ENCODE results near the gene CBX6.
A peak's percentile ranks its signal among the peaks of the same experiment; 100 is the strongest.

The CBX6 gene

DNA sequence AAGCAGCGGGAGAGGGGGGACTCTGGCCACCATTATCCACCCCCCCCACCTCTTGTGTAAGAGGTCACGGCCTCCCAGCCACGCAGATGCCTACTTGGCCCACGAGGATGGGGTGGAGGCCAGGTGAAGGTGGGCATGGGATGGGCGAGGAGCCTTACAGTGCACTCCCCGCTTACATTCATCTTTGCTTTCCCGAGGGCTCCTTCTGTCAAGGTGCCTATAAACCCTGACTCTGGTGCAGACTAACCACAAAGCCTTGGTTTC lies 41.2 kb downstream of the CBX6 start:
- no peak for DNase-seq
- intact Hi-C loops (cut with DNase I) = no loop called here

DNA sequence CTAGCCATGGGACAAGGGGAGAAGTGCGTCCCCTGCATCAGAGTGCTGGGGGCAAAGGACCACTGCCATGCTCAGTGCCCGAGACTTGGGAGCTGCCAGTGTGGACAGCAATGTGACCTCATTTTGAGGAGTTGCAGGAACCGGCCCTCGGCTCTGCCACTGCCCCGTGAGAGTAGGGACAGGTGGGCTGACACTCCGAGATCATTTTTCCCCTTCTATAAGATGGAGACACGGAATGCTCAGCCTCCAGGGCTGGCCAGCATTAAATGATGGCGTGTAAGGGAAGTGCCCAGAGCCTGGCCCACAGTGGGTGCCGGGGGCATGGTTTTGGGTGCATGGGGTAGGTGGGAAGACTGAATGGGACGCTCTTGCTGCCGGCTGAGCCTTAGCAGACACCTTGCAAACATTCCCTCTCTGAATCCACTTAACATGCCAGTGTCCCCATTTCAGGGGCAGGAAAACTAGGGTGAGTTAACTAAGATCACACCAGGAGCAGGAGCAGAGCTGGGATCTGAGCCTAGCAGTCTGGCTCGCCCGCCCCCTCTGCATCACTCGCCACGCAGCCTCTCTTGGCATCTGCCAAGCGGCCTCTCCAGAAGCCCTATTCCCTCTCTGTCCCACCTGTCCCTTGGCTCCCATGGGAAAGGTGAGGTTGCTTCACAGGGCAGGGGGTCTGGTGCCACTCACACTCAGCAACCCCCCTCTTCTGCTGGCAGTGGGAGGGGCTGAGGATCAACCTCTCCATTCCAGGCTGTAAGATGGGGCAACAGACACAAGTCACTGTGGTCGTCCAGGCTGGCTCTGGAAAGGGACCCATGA lies 41.8 kb downstream of the CBX6 start:
- intact Hi-C loops (cut with DNase I) = no loop called here
- DNase-seq = no peak

DNA sequence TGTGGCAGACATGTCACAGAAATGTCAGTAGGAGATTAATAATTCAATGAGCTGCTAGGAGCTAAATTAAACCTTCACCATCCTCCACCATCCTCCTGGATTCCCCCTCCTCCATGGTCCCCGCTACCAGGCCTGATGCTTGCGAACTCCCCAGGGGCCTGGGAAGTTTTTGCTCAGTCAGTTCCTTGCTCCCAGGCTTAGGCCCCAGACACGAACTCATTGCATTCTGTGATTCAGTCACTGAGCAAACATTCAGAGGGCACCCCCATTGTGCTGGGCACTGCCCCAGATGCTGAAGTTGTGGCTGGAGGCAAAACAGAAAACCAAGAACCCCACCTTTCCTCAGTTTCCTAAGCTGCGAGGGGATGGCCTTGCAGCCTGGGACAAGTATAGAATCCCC lies 42.5 kb downstream of the CBX6 start:
- intact Hi-C loops (cut with DNase I) = no loop called here
- no peak for DNase-seq

DNA sequence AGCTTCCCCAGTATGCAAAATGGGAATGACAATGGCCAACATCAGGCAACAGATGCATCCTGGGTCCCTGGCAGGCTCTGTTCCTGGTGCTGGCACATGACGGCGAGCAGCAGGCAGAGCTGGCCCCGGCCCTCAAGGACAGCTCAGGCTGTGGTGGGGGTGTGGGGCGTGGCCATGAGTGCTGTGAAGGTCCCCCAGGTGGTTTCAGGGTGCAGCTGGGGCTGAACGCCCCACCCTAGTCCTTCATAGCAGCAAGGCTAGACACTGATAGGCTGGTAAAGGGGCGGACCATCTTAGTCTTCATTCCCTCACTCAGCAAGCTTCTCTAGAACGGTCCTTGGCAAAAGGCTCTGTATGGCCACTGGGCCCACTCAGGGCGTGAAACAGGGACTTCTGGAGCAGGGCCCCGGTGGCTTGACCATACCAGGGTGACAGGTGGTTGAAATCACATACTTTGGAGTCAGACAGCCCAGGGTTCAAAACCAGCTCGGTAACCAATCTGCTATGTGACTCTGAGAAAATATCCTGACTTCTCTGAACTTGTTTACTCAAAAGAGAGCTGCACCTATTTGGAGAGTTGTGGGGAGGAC lies 43.3 kb downstream of the CBX6 start:
- intact Hi-C loops (cut with DNase I) = no loop called here
- DNase-seq = no peak

DNA sequence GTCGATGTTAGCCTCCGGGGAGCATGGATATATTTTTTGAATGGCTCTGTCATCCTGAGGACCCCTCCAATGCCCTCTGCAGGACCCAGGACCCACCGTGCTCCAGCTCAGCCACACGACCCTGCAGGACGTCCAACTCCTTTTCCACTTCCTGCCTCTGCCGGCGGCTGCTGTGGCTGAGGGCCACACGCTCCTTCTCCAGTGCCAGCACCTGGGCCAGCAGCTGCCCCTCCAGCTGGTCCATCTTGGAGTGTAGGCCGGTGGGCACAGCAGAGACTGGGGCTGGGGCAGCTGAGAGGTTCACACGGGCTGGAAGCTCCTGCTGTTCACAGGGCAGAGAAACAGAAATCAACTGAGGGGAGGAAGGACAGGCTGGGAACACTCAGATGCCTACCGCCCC lies 43.8 kb downstream of the CBX6 start:
- intact Hi-C loops (cut with DNase I) = no loop called here

DNA sequence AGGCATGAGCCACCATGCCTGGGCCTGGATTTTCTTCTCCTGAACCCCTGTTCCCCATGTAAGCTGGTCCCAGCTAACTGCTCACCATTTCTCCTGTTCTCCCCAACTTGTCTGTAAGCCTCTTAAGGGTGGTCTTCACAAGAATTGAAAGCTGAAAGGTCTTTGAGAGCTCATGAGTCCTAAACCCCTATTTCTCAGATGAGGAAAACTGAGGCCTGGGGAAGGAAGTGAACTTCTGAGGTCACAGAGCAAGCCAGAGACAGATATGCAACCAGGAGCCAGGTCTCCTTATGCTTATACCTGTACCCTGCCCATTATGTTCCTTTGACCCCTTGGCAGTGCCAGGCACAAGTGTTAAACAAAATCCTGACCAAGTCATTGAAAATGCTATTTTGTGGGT lies 44.5 kb downstream of the CBX6 start:
- intact Hi-C loops (cut with DNase I) = no loop called here
- no peak for DNase-seq

More for the DNA sequence above, 43.8 kb downstream of the CBX6 start:
- no peak for DNase-seq

DNA sequence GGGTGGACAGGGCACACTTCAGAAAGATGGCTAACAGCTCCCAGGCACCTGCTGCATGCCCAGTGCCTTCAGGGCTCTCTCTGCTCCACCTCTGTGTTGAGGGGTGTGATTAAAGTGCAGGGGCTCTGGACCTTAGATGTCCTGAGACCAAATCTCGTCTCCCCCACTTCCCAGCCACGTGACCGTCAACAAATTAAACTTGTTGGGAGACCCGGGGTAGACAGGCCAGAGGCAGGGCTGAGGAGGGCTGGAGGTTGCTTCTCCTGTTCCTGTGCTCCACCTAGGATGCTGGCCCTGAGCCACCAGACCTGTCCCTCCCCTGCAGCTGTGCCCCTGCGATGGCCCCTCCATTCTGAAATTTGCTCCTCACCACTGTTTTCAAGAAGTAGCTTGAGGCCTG lies 45.2 kb downstream of the CBX6 start:
- intact Hi-C loops (cut with DNase I) = no loop called here
- peak in 1 of 42 donors; percentile 14 for DNase-seq

DNA sequence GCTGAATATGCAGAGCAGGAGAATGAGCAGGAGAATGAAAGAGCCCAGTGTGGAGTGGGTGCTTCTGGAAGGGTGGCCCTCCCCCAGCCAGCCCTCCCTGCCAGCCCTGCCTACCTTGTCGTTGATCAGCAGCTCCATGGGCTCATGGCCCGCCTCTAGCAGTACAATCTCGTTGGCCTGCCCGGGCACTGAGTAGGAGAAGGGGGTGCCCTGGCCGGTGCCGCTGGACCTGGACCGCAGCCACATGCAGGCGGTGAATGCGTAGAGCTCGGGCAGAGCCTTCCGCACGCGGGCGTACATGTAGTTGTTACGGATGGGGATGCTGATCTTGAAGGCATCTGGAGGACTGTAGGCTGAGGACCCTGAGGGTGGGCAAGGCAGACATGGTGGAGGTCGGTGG lies 45.6 kb downstream of the CBX6 start:
- intact Hi-C loops (cut with DNase I) = no loop called here
- DNase-seq = peak in 1 of 42 donors; percentile 29

DNA sequence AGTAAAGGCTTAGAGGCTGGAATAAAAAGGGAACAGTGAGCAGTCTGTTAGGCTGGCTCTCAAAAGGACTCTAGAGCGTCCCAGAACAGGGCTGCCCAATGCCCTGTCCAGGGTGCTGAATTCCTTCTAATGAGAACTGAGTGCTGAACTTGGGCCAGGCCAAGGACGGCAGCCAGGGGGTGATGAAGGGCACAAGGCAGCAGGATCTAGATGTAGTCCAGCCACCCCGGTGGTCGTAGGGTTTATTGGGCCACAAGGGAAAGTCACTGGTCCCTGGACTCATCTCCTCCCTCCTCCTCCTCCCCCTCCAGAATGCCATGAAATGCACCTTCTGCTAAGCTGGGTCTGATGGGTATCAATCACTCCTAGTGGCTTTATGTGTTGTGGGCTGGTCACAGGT lies 47.4 kb downstream of the CBX6 start:
- peak in 39 of 42 donors; percentile 19 to 88 (median 62) for DNase-seq

DNA sequence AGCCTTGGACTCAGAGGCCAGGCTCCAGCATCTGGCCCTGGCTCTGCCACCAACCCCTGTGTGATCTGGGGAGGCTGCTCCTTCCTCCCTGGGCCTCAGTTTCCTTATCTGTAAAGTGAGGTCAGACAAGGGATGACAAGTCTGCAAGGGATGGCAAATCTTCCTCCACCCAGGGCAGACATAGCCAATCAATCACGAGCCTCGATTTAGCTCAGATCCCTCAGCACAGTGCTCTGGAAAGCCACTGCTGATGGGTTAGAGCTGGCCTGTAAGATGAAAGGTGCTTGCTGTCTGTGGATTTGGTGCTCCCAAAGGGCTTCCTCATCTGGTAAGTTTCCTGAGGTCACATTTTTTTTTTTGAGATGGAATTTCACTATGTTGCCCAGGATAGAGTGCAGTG lies 48.4 kb downstream of the CBX6 start:
- intact Hi-C loops (cut with DNase I) = no loop called here
- peak in 1 of 42 donors; percentile 3 for DNase-seq

More for the DNA sequence above, 47.4 kb downstream of the CBX6 start:
- intact Hi-C loops (cut with DNase I) = no loop called here

DNA sequence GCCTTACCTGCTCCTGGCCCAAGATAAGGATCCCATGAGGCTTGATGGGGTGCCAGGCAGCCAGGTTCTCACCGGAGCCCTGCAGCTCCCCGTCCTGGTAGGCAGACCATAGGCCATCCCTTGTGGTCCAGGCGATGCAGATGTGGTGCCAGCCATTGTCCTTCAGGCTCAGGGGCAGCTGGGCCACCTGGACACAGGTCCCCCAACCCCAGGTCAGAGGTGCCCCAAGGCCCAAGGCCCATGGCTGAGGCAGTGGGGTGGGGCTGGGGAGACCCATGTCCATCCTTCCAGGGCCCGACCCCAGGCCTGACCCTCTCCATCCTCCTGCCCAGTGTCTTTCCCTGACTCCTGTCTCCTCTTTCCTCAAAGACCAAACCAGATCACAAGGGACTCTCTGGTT lies 48.9 kb downstream of the CBX6 start:
- DNase-seq = no peak
- intact Hi-C loops (cut with DNase I) = no loop called here

DNA sequence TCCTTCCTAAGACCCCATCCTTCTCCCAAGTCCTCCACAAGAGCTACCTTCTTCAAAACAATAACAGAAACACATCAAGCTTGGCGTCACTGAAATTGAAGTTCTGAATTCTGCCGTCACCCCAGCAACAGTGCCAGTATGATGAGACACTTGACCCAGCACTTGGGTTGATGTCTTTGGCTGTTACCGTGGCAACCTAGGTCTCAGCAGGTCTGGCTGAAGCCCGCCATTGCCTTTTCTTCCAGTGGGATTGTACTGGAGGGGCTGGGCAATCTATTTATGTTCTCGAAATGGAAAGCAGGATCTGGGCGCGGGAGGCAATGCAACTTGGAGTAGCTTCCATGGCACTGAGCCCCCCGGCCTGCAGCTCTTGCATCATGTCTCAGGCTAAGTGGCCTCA lies 52.0 kb downstream of the CBX6 start:
- DNase-seq = no peak
- intact Hi-C loops (cut with DNase I) = no loop called here

DNA sequence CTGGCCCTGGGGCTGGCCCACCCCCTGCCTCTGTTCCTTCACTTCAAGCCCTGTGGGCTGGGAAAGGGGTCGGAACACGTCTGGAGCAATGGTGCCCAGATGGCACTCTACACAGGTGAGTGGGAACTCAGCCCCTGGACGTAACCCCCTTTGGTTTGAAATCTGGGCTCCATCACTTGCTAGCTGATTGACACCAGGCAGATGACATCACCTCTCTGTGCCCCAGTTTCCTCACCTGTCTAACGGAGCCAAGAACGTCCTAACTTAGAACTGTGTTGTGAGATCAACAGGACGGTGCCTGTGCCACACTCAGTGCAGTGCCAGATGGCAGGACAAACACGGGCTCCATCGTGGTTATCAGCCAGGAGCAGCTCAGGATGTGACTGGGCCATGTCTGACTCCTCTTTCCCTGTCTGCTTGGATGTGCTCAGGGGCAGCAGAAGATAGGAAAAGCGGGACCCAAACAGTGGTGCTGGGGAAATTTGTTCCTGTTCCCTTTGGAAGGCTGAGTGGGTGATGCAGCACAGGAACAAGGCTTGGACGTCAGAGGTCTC lies 52.6 kb downstream of the CBX6 start:
- intact Hi-C loops (cut with DNase I) = no loop called here
- no peak for DNase-seq

DNA sequence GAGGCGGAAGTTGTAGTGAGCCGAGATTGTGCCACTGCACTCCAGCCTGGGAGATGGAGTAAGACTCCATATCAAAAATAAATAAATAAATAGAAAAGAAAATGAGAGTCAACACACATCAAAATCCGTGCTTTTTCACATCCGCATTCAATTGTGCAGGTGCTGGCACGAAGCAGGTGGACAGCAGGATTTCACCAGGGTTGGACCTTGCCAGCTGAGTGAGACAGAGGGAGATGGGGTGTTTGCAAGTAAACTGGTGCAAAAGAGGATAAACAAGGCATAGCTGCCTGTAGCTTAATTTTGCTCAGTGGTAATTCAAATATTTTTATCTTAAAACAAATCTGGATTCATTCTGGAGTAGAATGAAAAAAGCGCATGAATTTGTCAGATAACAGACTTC lies 54.8 kb downstream of the CBX6 start:
- DNase-seq = no peak
- intact Hi-C loops (cut with DNase I) = no loop called here

DNA sequence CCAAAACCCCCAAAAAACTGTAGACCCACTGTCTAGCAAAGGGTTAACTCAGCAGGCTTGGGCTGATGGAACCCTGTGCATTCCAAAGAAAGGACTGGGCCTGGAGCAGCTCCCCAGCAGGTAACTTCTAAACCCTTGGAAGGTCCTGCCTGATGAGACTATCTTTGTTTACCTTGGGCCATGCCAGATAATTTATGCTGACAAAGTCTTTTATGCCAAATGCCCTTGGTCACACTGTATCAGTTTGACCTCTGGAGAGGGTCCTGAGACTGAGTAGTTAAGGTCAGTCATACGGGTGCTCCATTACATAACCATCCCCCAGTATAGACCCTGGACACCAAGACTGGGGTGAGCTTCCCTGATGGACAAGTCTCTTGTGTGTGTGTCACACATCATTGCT lies 56.2 kb downstream of the CBX6 start:
- DNase-seq = no peak
- intact Hi-C loops (cut with DNase I) = no loop called here
